HUDEP-2 (cell line): ENCODE data around the gene CDH4.

Source experiments
- DNase-seq, 76 experiments: peaks; one replicate each; lab custom pipeline; 2025; ENCODE audit not compliant: unreplicated experiment in 76 of 76; lab: John Stamatoyannopoulos, UW

CDH4 gene

GRCh38 chr20:61611401-61612180, 359.5 kb downstream of the CDH4 start:
- no peak for DNase-seq

GRCh38 chr20:61613917-61614705, 362.1 kb downstream of the CDH4 start:
- DNase-seq: no peak

GRCh38 chr20:61614706-61615100, 362.6 kb downstream of the CDH4 start:
- no peak for DNase-seq

GRCh38 chr20:61615806-61616205, 363.7 kb downstream of the CDH4 start:
- DNase-seq: no peak

GRCh38 chr20:61619751-61620150, 367.7 kb downstream of the CDH4 start:
- DNase-seq: no peak

GRCh38 chr20:61620174-61620573, 368.1 kb downstream of the CDH4 start:
- DNase-seq: no peak

GRCh38 chr20:61621035-61621730, 369.1 kb downstream of the CDH4 start:
- no peak for DNase-seq

GRCh38 chr20:61621852-61622251, 369.8 kb downstream of the CDH4 start:
- no peak for DNase-seq

- DNase-seq: no peak
Observed at GRCh38 chr20:61623451-61623850, 371.4 kb downstream of the CDH4 start.

GRCh38 chr20:61625246-61625645, 373.2 kb downstream of the CDH4 start:
- no peak for DNase-seq

GRCh38 chr20:61626412-61626811, 374.4 kb downstream of the CDH4 start:
- no peak for DNase-seq

GRCh38 chr20:61627791-61628415, 375.8 kb downstream of the CDH4 start:
- DNase-seq: no peak

- DNase-seq: no peak
Observed at GRCh38 chr20:61628480-61628879, 376.4 kb downstream of the CDH4 start.

GRCh38 chr20:61628901-61629601, 377.0 kb downstream of the CDH4 start:
- no peak for DNase-seq

GRCh38 chr20:61629602-61630390, 377.7 kb downstream of the CDH4 start:
- no peak for DNase-seq

- DNase-seq: no peak
Observed at GRCh38 chr20:61630391-61630650, 378.3 kb downstream of the CDH4 start.

- DNase-seq: no peak
Observed at GRCh38 chr20:61630816-61631215, 378.8 kb downstream of the CDH4 start.

- no peak for DNase-seq
Observed at GRCh38 chr20:61631751-61632150, 379.7 kb downstream of the CDH4 start.

GRCh38 chr20:61633004-61633403, 380.9 kb downstream of the CDH4 start:
- DNase-seq: no peak
